ENCODE measurements around the gene FAM151B.
A peak's percentile ranks its signal among the peaks of the same experiment; 100 is the strongest.
"Not testable (repeated sequence)": the region's sequence is repeated elsewhere in the genome, so short reads cannot be mapped to it uniquely, and the experiment has no call there.

Gene FAM151B

DNA sequence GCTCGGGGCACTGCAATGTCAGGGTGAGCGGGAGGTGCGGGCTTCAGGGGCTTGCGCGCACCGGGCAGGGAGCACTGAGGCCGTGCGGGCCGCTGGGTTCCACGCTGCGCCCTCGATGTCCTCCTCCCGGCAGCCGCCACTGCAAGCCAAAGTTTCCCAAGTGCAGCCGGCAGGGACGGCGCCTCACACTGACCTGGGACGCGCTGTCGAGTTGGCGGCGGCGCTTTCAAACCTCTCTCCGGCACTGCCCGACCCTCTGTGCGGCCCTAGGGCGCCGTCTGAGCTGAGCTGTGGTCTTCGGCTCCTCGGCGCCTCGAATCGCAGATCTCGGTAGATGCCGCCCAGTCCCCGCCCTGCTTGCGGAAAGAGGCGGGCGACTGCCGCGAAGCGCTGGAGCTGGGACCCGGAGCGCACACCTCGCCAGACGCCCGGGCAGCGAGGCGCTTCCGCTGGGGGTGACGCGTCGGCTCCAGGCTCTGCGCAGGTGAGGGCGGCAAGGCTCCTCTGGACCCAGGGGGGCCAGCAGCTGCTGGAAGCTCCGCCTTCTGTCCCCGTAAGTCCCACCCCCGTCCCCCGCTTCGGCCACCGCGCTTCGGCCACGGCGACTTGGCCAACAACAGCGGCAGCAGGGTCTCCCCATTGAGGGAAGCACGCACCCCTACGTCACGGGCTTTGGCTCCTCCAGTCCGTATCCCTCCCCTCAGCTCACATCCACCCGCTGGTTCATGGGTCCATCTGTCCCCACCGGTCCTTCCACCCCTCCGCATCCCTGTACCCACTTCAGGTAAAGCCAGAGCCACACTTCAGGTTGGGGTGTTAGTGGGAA, 82.3 kb downstream of the FAM151B start, which contains the start of gene ANKRD34B:
Gene ANKRD34B, minus strand, starts transcription at position 320 of the 826 bp plus-strand sequence. CDS start 10,261 bp downstream, outside the sequence.
- TF ChIP-seq, protein P1, sequence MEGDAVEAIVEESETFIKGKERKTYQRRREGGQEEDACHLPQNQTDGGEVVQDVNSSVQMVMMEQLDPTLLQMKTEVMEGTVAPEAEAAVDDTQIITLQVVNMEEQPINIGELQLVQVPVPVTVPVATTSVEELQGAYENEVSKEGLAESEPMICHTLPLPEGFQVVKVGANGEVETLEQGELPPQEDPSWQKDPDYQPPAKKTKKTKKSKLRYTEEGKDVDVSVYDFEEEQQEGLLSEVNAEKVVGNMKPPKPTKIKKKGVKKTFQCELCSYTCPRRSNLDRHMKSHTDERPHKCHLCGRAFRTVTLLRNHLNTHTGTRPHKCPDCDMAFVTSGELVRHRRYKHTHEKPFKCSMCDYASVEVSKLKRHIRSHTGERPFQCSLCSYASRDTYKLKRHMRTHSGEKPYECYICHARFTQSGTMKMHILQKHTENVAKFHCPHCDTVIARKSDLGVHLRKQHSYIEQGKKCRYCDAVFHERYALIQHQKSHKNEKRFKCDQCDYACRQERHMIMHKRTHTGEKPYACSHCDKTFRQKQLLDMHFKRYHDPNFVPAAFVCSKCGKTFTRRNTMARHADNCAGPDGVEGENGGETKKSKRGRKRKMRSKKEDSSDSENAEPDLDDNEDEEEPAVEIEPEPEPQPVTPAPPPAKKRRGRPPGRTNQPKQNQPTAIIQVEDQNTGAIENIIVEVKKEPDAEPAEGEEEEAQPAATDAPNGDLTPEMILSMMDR (IDR thresholded peaks at IDR 0.05; ENCODE audit: extremely low read depth, missing control alignments) = no peak
- DNase-seq (ENCODE audit: low spot score) = peak; percentile 65

DNA sequence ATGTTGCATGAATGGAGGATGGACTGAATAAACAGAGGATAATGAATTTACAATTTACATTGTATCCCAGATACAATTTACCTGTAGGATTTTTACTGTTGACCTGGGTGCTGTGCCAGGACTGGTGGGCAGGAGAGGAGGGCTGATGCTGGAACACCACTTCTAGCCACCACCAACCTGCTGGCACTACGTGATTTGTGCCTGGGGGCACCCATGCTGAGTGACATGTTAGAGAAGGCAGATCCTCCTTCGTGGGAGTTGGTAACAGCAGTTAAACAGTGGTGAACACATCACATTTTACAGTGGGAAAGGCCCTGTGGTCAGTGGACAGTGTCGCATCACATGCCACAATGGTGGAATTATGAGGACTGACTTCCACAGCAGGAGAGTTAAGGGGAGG, 85.2 kb downstream of the FAM151B start:
- no peak for DNase-seq (ENCODE audit: low spot score)
- TF ChIP-seq, protein P1 (IDR thresholded peaks at IDR 0.05; ENCODE audit: extremely low read depth, missing control alignments) = no peak

DNA sequence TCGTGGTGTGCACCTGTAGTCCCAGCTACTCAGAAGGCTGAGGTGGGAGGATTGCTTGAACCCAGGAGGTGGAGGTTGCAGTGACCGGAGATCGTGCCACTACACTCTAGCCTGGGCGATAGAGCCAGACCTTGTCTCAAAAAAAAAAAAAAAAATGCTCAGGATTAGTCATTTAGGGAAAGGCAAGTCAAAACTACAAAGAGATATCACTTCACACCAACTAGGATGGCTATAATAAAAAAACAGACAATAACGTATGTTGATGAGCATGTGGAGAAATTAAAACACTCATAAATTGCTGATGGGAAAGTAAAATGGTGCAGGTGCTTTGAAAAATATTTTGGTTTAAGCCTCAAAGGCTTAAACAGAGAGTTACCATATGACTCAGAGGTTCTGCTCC, 88.5 kb downstream of the FAM151B start:
- TF ChIP-seq, protein P1 (IDR thresholded peaks at IDR 0.05; ENCODE audit: extremely low read depth, missing control alignments) = no peak
- DNase-seq (ENCODE audit: low spot score) = no peak

- TF ChIP-seq, protein P1 (IDR thresholded peaks at IDR 0.05; ENCODE audit: extremely low read depth, missing control alignments) = no peak
- DNase-seq (ENCODE audit: low spot score) = no peak
These were observed 89.8 kb downstream of the FAM151B start for GRCh38 chr5:80577707-80578106.

DNA sequence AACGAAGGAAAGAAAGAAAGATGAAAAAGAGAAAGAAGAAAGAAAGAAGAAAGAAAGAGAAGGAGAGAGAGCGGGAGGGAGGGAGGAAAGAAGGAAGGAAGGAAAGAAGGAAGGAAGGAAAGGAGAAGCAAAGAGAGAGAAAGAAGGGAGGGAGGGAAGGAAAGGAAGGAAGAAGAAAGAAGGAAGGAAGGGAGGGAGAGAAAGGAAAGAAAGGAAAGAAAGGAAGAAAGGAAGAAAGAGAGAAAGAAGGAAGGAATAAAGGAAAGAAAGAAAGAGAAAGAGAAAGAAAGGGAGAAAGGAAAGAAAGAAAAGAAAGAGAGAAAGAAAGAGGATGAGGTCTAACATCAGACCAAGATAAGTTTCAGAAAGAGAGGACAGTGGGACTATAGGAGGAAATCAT, 91.2 kb downstream of the FAM151B start:
- TF ChIP-seq, protein P1 (IDR thresholded peaks at IDR 0.05; ENCODE audit: extremely low read depth, missing control alignments) = no peak
- no peak for DNase-seq (ENCODE audit: low spot score)

- DNase-seq (ENCODE audit: low spot score) = not testable (repeated sequence)
These were observed 92.4 kb downstream of the FAM151B start for GRCh38 chr5:80580291-80580690.

DNA sequence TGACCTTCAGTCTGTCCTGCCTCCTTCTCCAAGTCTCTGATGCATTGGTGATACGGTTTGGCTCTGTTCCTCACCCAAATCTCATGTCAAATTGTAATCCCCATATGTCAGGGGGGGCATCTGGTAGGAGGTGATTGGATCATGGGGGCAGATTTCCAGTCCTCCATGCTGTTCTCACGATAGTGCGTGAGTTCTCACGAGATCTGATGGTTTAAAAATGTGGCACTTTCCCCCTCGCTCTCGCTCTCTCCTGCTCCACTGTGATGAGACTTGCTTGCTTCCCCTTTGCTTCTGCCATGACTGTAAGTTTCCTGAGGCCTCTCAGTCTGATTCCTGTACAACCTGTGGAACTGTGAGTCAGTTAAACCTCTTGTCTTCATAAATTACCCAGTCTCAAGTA, 96.9 kb downstream of the FAM151B start:
- DNase-seq (ENCODE audit: low spot score) = no peak
- TF ChIP-seq, protein P1 (IDR thresholded peaks at IDR 0.05; ENCODE audit: extremely low read depth, missing control alignments) = no peak
